22Rv1 (cell line): ENCODE measurements around the gene ARID3A.
A peak's percentile ranks its signal among the peaks of the same experiment; 100 is the strongest.
"Not testable (repeated sequence)": the region's sequence is repeated elsewhere in the genome, so short reads cannot be mapped to it uniquely, and the experiment has no call there.

ENCODE experiments used
- H3K27ac ChIP-seq: fragments of 450-650 bp; 2 replicates; pipeline ENCODE4 v1.5.1; 2017
- CTCF ChIP-seq: fragments of 450-650 bp; IDR thresholded peaks from 2 replicates; pipeline ENCODE4 v1.5.1; 2017; ENCODE audit warnings: mild to moderate bottlenecking
- ZFX ChIP-seq: fragments of 450-650 bp; IDR thresholded peaks from 2 replicates; pipeline ENCODE4 v1.6.1; 2017; ENCODE audit warnings: antibody characterized with exemption, borderline replicate concordance

The ARID3A gene

GRCh38 chr19:1017115-1017905 is 91.5 kb downstream of the ARID3A start:
- TF ChIP-seq ZFX (no peak), CTCF (no peak)
- peak overlapping the region; percentile 26; the same call in 1 of the 2 replicates for H3K27ac ChIP-seq

- TF ChIP-seq ZFX, result no peak
- TF ChIP-seq CTCF, result no peak
- peak overlapping the region; percentile 26; the same call in 1 of the 2 replicates for H3K27ac ChIP-seq
These were observed 92.1 kb downstream of the ARID3A start for GRCh38 chr19:1017906-1018305.

- peak overlapping the region; percentile 26; the same call in 1 of the 2 replicates for H3K27ac ChIP-seq
- no peak for TF ChIP-seq ZFX
These were observed 92.6 kb downstream of the ARID3A start for GRCh38 chr19:1018393-1018792.

- no peak for TF ChIP-seq ZFX
- no peak for TF ChIP-seq CTCF
- peak overlapping the region; percentile 78 for H3K27ac ChIP-seq
These were observed 93.2 kb downstream of the ARID3A start for GRCh38 chr19:1018932-1019615.

GRCh38 chr19:1019616-1019961 is 93.8 kb downstream of the ARID3A start:
- no peak for TF ChIP-seq ZFX
- TF ChIP-seq CTCF, result no peak
- peak overlapping the region; percentile 78 for H3K27ac ChIP-seq

GRCh38 chr19:1019980-1020867 is 94.4 kb downstream of the ARID3A start:
- H3K27ac ChIP-seq, result peak overlapping the region; percentile 78
- no peak for TF ChIP-seq CTCF
- no peak for TF ChIP-seq ZFX

GRCh38 chr19:1020868-1021425 is 95.1 kb downstream of the ARID3A start, which contains the start of gene TMEM259:
TMEM259 (minus strand) TSS chr19:1021123; CDS start chr19:1020996, 127 bp downstream.
- peak within 1 kb of the TSS; percentile 78 for H3K27ac ChIP-seq
- no peak for TF ChIP-seq CTCF
- no peak for TF ChIP-seq ZFX

- H3K27ac ChIP-seq, result not testable (repeated sequence)
These were observed 98.0 kb downstream of the ARID3A start for GRCh38 chr19:1023883-1024188.

- H3K27ac ChIP-seq, result not testable (repeated sequence)
These were observed 99.2 kb downstream of the ARID3A start for GRCh38 chr19:1025080-1025479.
